ENCODE measurements around the gene HSD11B2.

Gene HSD11B2

GRCh38 chr16:67399218-67399733 is 31.6 kb upstream of the HSD11B2 start:
- in situ Hi-C loops (cut with HindIII; ENCODE audit: low pct_unique_long_range_greater_than_20kb, low sequenced_read_pairs) = no loop called here

GRCh38 chr16:67399749-67400704 is 30.9 kb upstream of the HSD11B2 start:
- in situ Hi-C loops (cut with HindIII; ENCODE audit: low pct_unique_long_range_greater_than_20kb, low sequenced_read_pairs) = no loop called here
- no peak for TF ChIP-seq JUND (IDR thresholded peaks at IDR 0.05; ENCODE audit: low read depth)
- no peak for DNase-seq (ENCODE audit: low read depth in 1 of 2, low spot score in 1 of 2)

More at GRCh38 chr16:67399218-67399733, 31.6 kb upstream of the HSD11B2 start:
- no peak for TF ChIP-seq JUND (IDR thresholded peaks at IDR 0.05; ENCODE audit: low read depth)
- DNase-seq (ENCODE audit: low read depth in 1 of 2, low spot score in 1 of 2) = no peak

GRCh38 chr16:67400901-67401300 is 30.0 kb upstream of the HSD11B2 start:
- no peak for TF ChIP-seq JUND (IDR thresholded peaks at IDR 0.05; ENCODE audit: low read depth)
- no peak for DNase-seq (ENCODE audit: low read depth in 1 of 2, low spot score in 1 of 2)
- in situ Hi-C loops (cut with HindIII; ENCODE audit: low pct_unique_long_range_greater_than_20kb, low sequenced_read_pairs) = no loop called here

GRCh38 chr16:67403976-67404555 is 26.9 kb upstream of the HSD11B2 start:
- no peak for TF ChIP-seq JUND (IDR thresholded peaks at IDR 0.05; ENCODE audit: low read depth)
- DNase-seq (ENCODE audit: low read depth in 1 of 2, low spot score in 1 of 2) = no peak
- in situ Hi-C loops (cut with HindIII; ENCODE audit: low pct_unique_long_range_greater_than_20kb, low sequenced_read_pairs) = no loop called here

- TF ChIP-seq JUND (IDR thresholded peaks at IDR 0.05; ENCODE audit: low read depth) = no peak
- peak; percentile 91 to 98 for DNase-seq (ENCODE audit: low read depth in 1 of 2, low spot score in 1 of 2)
- in situ Hi-C loops (cut with HindIII; ENCODE audit: low pct_unique_long_range_greater_than_20kb, low sequenced_read_pairs) = no loop called here
Measured at GRCh38 chr16:67404740-67405226, 26.1 kb upstream of the HSD11B2 start.

- no peak for TF ChIP-seq JUND (IDR thresholded peaks at IDR 0.05; ENCODE audit: low read depth)
- DNase-seq (ENCODE audit: low read depth in 1 of 2, low spot score in 1 of 2) = no peak
- in situ Hi-C loops (cut with HindIII; ENCODE audit: low pct_unique_long_range_greater_than_20kb, low sequenced_read_pairs) = no loop called here
Measured at GRCh38 chr16:67405336-67405735, 25.6 kb upstream of the HSD11B2 start.

- no peak for DNase-seq (ENCODE audit: low read depth in 1 of 2, low spot score in 1 of 2)
- in situ Hi-C loops (cut with HindIII; ENCODE audit: low pct_unique_long_range_greater_than_20kb, low sequenced_read_pairs) = no loop called here
- TF ChIP-seq JUND (IDR thresholded peaks at IDR 0.05; ENCODE audit: low read depth) = no peak
Measured at GRCh38 chr16:67406111-67406971, 24.6 kb upstream of the HSD11B2 start.

- DNase-seq (ENCODE audit: low read depth in 1 of 2, low spot score in 1 of 2) = no peak
- in situ Hi-C loops (cut with HindIII; ENCODE audit: low pct_unique_long_range_greater_than_20kb, low sequenced_read_pairs) = no loop called here
- TF ChIP-seq JUND (IDR thresholded peaks at IDR 0.05; ENCODE audit: low read depth) = no peak
Measured at GRCh38 chr16:67407176-67407787, 23.6 kb upstream of the HSD11B2 start.

- DNase-seq (ENCODE audit: low read depth in 1 of 2, low spot score in 1 of 2) = no peak
- in situ Hi-C loops (cut with HindIII; ENCODE audit: low pct_unique_long_range_greater_than_20kb, low sequenced_read_pairs) = no loop called here
- TF ChIP-seq JUND (IDR thresholded peaks at IDR 0.05; ENCODE audit: low read depth) = no peak
Measured at GRCh38 chr16:67407788-67408452, 23.0 kb upstream of the HSD11B2 start.

GRCh38 chr16:67409631-67410030 is 21.3 kb upstream of the HSD11B2 start:
- DNase-seq (ENCODE audit: low read depth in 1 of 2, low spot score in 1 of 2) = no peak
- no peak for TF ChIP-seq JUND (IDR thresholded peaks at IDR 0.05; ENCODE audit: low read depth)
- in situ Hi-C loops (cut with HindIII; ENCODE audit: low pct_unique_long_range_greater_than_20kb, low sequenced_read_pairs) = no loop called here

- in situ Hi-C loops (cut with HindIII; ENCODE audit: low pct_unique_long_range_greater_than_20kb, low sequenced_read_pairs) = no loop called here
- no peak for DNase-seq (ENCODE audit: low read depth in 1 of 2, low spot score in 1 of 2)
- TF ChIP-seq JUND (IDR thresholded peaks at IDR 0.05; ENCODE audit: low read depth) = no peak
Measured at GRCh38 chr16:67411339-67411738, 19.6 kb upstream of the HSD11B2 start.

Data from T47D (cell line).